BE2C (cell line): ENCODE results near the gene THEM5.

Experiments used
- DNase-seq: peaks from one replicate; pipeline ENCODE4 v3.0.0-alpha.2; 2020
- H3K27me3 ChIP-seq: fragments of 250-450 bp; sonication (Bioruptor Pico); 2 replicates; pipeline ENCODE4 v1.5.1; 2020; ENCODE audit warnings: mild to moderate bottlenecking
- H3K36me3 ChIP-seq: fragments of 250-450 bp; sonication (Bioruptor Pico); 2 replicates; pipeline ENCODE4 v1.5.1; 2020; ENCODE audit warnings: mild to moderate bottlenecking
- H3K4me1 ChIP-seq: fragments of 250-450 bp; sonication (Bioruptor Pico); 2 replicates; pipeline ENCODE4 v1.5.1; 2020
- H3K4me3 ChIP-seq: 2 replicates; pipeline ENCODE4 v1.5.1; 2011; ENCODE audit warnings: low read depth, low read length
- H3K9me3 ChIP-seq: fragments of 250-450 bp; sonication (Bioruptor Pico); 2 replicates; pipeline ENCODE4 v1.5.1; 2020
- CTCF ChIP-seq: IDR thresholded peaks from 2 replicates; pipeline ENCODE4 v1.5.1; 2012; ENCODE audit warnings: mild to moderate bottlenecking, low read depth, low read length

Gene THEM5

GRCh38 chr1:151819976-151820623, 33.4 kb downstream of the THEM5 start:
- no peaks in the 10 kb centered on the region for H3K27me3 ChIP-seq
- no peak for DNase-seq
- no peaks in the 10 kb centered on the region for H3K9me3 ChIP-seq
- H3K4me3 ChIP-seq, result no peak overlapping the region
- peaks cover 29% of the 10 kb centered on the region for H3K4me1 ChIP-seq
- no peak for TF ChIP-seq CTCF
- no peaks in the 10 kb centered on the region for H3K36me3 ChIP-seq

- H3K36me3 ChIP-seq, result no peaks in the 10 kb centered on the region
- no peaks in the 10 kb centered on the region for H3K9me3 ChIP-seq
- no peak for TF ChIP-seq CTCF
- no peaks in the 10 kb centered on the region for H3K27me3 ChIP-seq
- peaks cover 29% of the 10 kb centered on the region for H3K4me1 ChIP-seq
- no peak for DNase-seq
- H3K4me3 ChIP-seq, result no peak overlapping the region
These were observed 34.2 kb downstream of the THEM5 start for GRCh38 chr1:151819227-151819835.

DNA sequence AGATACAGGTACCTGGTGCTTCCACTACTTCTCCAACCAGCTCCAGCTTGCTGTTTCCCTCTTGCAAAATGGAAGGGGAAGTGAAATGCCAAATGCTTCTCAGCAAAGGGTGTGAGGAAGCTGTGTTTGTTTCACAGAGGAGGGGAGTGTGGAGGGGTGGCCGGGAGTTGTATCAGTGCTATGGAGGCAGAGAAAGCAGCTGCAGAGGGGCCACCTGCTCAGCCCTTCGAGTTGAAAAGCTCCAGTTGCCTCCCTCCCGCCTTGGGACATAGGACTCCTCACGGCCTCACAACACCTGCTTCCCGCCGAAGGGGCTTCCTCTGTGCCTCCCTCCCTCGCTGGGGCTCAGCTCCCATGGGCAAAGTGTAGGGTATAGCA, 36.2 kb downstream of the THEM5 start:
- H3K4me1 ChIP-seq, result peaks cover 18% of the 10 kb centered on the region
- H3K36me3 ChIP-seq, result no peaks in the 10 kb centered on the region
- no peak for DNase-seq
- H3K9me3 ChIP-seq, result no peaks in the 10 kb centered on the region
- H3K4me3 ChIP-seq, result no peak overlapping the region
- no peaks in the 10 kb centered on the region for H3K27me3 ChIP-seq
- TF ChIP-seq CTCF, result no peak

GRCh38 chr1:151816548-151817352, 36.8 kb downstream of the THEM5 start:
- Histone ChIP-seq H3K4me1 (peaks cover 13% of the 10 kb centered on the region), H3K27me3 (no peaks in the 10 kb centered on the region), H3K36me3 (no peaks in the 10 kb centered on the region), H3K9me3 (no peaks in the 10 kb centered on the region), H3K4me3 (no peak overlapping the region)
- DNase-seq, result peak; percentile 7
- no peak for TF ChIP-seq CTCF

- Histone ChIP-seq H3K36me3 (no peaks in the 10 kb centered on the region), H3K27me3 (no peaks in the 10 kb centered on the region), H3K4me3 (no peak overlapping the region), H3K9me3 (no peaks in the 10 kb centered on the region), H3K4me1 (peaks cover 4% of the 10 kb centered on the region)
- no peak for TF ChIP-seq CTCF
- DNase-seq, result no peak
These were observed 37.7 kb downstream of the THEM5 start for GRCh38 chr1:151815716-151816327.
